ENCODE measurements around the gene MYO3B. TPM values are rescaled to one million over a fixed set of nuclear protein-coding genes. Genes with fewer than 3 reads are reported as not detected.
"Not testable (repeated sequence)": the region's sequence is repeated elsewhere in the genome, so short reads cannot be mapped to it uniquely, and the experiment has no call there.

The MYO3B gene
- total RNA-seq, 1 donor from 2014 or later: 0.05 TPM

DNA sequence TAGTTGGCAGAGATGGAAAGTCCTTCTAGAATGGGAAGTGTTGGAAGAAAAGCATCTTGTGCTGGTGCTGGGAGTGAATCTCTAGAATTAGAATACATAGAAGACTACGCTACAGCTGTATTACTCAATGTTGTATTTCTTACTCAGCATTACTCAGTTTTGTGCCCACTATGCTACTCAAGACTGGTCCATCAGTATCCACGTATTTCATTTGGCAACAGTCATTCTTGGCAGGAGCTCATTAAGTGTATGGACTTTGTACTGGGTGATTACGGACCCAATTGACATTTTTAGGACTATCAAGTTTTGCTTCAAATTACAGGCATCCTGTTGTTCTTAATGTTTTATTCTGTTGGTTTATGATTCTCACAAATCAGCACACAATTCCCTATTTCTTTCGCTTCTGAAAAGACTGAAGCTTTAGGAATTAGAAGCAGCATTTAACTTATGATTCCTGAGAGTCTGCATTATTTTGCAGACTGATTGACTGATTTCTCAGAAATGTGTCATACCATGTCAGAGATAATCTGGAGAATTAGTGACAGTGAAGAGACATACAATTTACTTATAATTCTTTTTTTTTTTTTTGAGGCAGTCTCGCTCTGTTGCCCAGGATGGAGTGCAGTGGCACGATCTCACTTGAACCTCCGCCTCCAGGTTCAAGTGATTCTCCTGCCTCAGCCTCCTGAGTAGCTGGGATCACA, 136.9 kb downstream of the MYO3B start:
- DNase-seq (ENCODE audit: low spot score): no peak
- intact Hi-C loops (cut with DNase I): no loop called here

DNA sequence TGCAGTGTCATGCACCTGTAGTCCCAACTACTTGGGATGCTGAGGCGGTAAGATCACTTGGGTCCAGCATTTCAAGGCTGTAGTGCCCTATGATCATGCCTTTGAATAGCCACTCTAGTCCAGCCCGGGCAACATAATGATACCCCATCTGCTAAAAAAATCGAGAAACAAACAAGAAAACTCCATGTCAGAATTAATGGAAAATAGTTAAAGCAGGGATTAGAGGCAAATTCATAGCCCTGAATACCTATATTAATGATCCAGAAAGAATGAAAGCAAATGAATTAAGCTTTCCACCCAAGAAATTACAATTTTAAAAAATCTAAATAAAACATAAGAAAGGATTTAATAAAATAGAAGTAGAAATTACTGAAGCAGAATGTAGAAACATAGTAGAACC, 143.0 kb downstream of the MYO3B start:
- no peak for DNase-seq (ENCODE audit: low spot score)
- intact Hi-C loops (cut with DNase I): no loop called here

DNA sequence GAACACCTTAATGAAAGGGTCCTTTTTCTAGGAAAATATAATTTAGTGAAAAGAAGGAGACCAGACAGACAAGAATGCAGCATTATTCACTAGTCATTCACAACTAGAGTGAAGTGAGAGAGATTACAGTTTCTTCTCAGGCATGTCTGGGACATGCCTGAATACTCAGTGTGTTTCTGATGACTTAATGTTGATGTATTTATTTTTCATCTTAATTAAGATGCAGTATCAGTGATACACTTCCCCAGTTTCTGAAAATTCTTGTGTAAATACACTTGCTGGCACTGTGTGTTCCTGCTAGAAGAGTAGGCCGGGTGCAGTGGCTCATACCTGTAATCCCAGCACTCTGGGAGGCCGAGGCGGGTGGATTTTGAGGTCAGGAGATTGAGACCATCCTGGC, 143.6 kb downstream of the MYO3B start:
- no peak for DNase-seq (ENCODE audit: low spot score)
- intact Hi-C loops (cut with DNase I): no loop called here

DNA sequence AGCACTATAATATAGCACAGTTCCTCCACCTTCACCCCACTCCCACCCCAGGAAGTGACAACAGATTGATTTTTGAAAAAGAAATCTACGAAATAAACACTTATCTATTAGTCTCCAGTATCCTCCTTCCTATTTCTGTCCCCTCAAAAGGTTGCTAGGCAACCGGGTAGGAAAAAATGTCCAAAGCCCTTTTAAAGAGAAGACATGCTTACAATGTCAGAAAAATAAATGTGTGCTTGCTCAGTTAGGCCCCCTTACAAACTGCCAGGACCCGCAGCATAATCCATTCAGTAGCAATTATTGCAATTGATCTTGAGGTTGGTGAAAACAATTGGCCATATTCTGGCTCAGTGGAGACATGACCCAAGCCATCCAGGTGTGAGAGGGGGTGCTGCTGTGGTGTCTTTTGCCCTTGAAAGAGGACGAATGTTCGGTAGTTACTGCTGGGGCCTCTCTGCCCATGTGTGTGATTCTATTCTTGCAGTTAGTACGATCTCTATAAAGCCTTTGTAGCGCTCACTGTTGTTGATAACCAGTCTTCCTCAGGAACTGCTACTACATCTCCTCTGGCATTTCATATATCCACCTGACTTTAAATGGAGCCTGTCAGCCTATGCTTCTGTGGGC, 144.3 kb downstream of the MYO3B start:
- no peak for DNase-seq (ENCODE audit: low spot score)
- intact Hi-C loops (cut with DNase I): no loop called here

DNA sequence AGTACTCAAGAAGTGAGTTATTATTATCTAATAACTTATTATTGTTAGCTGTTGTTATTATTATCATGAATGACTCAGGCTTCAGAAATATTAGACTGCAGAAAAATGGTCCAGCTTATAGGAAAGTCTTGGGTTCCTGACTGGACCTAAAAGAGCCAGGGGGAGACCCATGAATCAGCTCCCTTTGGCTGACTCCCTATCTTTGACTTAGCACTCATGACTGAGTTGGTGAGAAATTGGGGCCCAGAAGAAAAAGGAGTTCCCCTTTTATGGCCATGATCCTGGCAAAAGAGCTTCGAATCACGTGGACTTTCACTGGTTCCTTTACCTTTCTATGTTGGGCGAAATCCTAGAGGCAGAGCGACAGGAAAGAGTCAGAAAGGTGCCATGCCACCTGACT, 145.8 kb downstream of the MYO3B start:
- intact Hi-C loops (cut with DNase I): no loop called here
- DNase-seq (ENCODE audit: low spot score): no peak

DNA sequence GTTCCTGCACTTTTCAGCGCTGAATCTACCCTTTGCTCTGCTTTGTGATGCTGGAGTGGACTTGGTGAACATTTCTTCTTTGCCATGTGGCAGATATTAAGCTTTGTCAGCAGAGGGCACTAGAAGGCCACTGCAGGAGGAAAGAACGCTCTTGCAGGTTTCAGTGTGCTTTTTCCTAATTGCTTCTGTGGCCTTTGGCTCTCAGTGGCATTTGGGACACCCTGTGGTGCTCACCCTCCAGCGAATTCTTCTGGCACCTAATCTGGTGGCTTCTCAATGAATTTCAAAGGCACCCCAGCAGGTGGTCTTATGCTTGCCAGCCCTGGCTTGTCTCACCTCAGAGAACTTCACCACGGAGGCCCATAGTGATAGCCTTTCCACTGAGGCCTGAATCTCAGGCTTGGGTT, 146.7 kb downstream of the MYO3B start:
- intact Hi-C loops (cut with DNase I): no loop called here
- DNase-seq (ENCODE audit: low spot score): no peak

DNA sequence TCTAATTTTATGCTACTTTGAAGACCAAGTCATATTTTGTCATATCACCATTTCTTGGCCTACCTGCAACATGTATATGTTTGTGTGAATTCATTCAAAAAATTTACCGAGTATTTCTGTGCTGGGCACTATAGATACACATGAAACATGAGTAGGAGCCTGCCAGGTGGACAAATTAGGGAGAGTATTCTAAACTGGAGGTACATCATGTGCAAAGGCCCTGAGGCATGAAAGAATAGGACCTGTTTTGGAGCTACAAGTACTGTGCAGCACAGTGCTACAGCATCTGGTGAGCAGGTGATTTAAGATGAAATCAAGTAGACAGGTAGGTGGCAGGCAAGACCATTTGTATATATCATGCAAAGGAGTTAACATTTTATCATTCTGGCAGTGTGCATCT, 152.9 kb downstream of the MYO3B start:
- intact Hi-C loops (cut with DNase I): no loop called here
- no peak for DNase-seq (ENCODE audit: low spot score)

DNA sequence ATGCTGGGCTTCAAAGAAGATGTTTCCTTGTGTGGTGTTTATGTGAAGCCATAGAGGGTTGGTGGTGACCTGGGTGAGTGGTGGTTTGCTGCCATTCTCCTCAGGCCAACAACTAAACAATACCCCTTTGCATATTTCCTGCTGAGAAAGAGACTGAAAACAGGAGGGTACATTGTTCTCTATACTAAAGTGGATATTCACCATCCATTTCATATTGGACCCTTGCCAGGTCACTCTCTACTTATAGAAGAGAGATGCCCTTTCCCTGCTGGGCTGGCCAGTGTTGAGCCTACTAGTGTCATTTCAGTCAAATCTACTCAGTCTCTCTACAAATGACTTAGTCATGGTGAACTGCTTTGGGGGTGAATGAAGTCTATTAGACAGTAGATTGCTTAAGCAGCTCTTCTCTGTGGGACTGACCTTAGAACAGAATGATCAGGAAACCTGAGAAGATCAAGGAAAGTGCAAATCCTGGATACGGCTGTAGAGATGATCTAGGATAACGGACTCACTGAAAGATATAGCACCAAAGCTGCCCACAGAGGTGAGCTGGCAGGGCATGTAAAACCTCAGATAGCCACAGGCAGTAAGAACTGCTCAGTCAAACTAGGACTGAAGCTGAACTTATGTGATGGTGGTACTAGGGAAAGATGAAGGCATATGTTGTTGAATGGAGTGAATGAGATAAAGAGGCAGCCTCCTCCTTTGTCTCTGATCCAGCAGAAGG, 154.9 kb downstream of the MYO3B start:
- no peak for DNase-seq (ENCODE audit: low spot score)
- intact Hi-C loops (cut with DNase I): no loop called here

DNA sequence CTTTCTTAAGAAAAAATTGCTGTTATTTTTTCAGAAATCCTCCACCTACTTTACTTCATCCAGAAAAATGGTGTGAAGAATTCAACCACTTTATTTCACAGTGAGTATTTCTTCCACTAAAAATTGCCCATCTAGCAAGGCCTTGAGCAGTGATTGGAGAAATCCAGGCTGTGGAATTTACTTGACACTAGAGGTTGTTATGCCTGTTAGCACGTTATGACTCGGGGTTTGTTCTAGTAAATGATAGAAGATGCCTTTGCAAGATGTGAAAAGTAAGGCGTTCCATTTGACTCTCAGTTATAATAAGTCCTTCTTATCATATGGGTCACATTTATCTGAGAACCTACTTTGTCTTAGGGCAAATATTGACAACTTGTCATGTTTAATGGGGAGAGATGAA, 157.4 kb downstream of the MYO3B start:
- intact Hi-C loops (cut with DNase I): no loop called here

DNA sequence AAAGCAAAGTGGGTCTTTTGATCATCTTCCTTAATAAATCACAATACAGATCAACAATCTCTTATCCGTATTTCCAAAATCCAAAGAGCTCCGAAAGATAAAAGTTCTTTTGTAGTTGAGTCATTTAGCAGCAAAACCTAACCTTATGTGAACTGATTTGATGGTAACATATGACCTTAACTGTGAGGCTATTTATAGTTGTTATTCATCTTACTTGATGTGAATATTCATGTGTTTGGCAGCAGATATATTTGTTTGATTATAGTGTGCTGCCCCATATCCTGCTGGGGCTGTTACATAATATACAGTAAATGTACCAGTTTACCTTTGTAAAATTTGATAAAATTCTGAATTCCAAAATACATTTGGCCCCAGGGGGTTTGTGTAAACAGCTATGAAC, 158.5 kb downstream of the MYO3B start:
- intact Hi-C loops (cut with DNase I): no loop called here

More for the DNA sequence above, 157.4 kb downstream of the MYO3B start:
- DNase-seq (ENCODE audit: low spot score): no peak

DNA sequence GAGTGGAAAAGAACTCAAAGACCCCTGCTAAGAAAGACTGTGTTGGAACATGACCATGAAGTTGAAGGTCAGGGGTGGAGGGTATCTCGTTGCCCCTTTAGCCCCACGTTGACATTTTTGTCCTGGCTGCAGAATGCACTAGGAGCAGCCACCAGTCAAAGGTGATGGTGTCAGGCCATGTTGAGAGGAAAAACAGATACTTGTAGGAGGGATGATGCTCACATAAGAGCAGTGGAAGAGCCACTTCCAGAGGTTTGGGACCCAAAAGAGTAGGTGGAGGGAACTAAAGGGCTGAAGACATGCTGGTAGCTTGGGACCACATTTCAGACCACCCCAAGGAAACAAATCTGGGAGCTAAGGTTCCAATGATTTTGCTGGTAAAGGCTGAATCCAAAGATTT, 159.0 kb downstream of the MYO3B start:
- no peak for DNase-seq (ENCODE audit: low spot score)
- intact Hi-C loops (cut with DNase I): no loop called here

More for the DNA sequence above, 158.5 kb downstream of the MYO3B start:
- DNase-seq (ENCODE audit: low spot score): no peak

DNA sequence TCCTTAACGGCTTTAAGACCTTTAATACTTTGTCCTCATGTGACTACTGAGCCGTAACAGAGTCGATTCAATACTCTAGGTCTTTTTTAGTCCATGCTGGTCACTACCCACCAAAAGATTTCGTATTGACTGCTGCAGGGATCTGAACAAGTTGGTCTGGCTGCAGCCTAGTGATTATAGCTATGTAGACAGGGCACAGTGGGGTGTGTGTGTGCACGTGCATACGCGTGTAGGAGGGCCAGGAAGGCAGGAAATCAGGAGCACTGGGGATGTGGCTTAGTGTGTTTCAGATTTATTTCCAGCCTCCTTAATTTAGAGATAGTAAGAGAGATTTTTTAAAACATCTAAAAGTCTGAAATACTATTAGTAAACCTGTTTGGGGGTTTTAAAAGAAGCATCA, 161.4 kb downstream of the MYO3B start:
- DNase-seq (ENCODE audit: low spot score): no peak
- intact Hi-C loops (cut with DNase I): no loop called here

DNA sequence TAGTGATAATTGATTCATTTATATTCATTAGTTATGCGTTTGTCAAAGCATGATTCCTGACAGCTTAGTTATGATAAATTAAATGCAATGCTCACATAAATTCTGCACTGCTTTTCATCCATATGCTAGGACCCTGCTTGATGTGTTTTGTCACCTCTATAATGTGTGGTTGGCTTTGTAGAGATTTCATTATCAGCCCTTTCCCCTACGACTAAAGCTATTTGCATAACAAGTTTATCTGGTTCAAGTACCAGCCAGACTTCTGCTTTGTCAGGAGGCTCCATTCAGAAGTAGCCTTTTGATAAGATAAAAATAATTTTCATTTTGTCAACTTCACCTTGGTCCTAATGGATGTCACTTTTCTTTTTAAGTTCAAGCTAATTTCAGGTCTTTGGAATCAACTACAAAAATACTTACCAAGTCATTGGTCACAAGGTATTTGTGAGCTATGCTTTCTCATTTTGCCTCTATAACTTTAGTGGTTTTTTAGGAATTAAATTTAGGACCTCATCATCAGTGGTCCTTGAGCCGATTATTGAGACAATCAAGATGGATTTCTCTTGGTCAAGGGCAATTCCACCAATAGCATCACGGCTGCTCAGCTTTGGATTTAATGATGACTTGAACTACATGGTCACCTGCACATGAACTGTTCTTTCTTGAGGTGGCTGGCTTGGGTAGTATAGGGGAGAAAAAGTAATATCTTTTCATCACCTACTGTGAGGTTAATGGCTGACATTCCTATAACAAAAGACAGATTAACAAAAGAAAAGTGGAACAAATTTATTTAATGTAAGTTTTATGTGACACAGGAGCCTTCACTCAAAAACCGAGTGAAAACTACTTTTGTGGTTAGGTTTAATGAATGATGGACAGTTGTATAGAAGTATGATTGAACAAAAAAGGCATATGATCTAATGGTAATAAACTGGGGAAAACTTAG, 162.1 kb downstream of the MYO3B start:
- DNase-seq (ENCODE audit: low spot score): no peak
- intact Hi-C loops (cut with DNase I): no loop called here

DNA sequence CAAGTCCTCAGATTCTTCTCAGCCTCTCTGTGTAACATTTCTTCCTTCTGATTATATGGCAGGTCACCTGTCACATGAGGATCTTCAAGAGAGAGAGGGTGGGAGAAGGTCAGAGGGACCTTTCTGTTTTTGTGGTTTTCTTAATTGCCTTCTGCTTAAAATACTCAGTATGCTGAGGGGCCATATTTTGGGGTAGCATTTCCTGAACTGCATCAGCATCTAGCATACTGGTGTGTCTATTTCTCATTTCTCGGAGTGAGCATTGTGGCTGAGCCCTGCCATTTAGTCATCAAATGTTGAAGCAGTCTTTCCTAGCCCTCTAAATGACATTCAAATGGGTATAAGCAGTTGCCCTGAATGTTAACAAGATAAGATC, 162.7 kb downstream of the MYO3B start:
- intact Hi-C loops (cut with DNase I): no loop called here
- DNase-seq (ENCODE audit: low spot score): no peak

DNA sequence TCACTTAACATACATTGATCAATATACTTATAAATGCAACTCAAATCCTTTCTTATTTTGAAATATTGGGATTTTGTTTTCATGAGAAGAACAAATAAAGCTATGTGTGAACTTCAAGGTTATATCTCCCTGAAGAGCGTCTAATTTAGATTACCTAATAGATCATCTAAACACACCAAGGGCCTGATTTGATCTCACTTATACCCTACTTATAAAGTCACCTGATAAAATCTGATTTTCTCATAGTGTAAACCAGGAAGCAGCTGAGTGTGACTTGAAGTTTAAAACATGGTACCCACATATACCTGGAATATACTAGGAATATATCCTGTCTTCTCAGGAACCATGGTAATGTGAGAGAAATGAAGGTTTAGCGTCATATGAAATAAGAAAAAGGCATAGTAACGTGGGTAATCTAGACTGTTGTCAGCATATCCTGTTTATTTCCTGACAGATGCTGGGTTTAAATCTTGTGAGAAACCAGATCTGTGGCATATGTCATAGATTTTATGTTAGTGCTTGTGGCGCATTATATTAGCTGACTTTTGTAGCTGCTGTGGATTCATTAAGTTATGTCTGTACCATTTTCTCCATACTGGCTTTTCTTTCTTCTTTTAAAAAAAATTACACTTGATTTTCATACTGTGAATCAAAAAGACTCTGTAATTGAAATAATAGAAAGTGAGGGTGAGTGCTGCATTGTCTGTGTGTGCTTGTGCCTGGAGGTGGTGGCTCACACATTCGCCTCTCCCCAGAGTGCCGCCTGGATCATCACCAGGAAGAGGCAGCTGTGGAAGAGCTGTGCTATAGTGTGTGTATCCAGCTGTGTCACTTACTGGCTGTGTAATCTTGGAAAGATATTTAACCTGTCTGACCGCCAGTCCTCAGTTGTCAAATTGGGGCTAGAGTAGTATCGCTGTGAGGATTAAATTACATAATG, 164.0 kb downstream of the MYO3B start:
- no peak for DNase-seq (ENCODE audit: low spot score)
- intact Hi-C loops (cut with DNase I): no loop called here

DNA sequence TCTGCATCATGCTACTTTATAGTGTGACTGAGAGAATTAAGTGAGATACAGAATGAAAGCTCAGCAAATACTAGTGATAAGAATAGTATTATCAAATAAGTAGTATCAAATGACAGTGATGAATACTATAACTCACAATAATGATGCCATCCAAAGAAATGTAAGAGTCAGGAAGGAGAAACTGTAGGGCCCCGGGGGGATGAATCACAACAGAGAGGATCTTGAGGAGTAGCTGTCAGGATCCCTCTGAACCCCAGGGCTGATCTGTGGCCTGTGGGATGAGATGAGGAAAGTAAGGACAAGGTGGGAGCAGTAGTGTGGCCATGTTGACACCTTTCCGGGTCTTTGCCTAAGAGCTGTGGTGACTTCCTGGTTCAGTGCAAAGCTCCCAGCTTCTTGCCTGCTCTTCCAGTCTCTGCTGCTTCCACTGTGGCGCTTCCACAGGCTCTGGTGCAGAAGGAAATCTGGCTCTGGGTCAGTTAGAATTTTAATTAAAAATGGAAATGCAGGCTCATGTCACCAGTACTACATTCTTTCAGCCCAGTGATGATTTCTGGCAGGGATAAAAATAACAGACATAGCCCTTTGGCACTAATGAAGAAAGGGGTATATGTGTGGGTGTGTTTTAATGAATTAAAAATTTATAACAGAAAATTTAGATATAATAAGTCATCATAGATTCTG, 166.9 kb downstream of the MYO3B start:
- DNase-seq (ENCODE audit: low spot score): no peak
- intact Hi-C loops (cut with DNase I): no loop called here

DNA sequence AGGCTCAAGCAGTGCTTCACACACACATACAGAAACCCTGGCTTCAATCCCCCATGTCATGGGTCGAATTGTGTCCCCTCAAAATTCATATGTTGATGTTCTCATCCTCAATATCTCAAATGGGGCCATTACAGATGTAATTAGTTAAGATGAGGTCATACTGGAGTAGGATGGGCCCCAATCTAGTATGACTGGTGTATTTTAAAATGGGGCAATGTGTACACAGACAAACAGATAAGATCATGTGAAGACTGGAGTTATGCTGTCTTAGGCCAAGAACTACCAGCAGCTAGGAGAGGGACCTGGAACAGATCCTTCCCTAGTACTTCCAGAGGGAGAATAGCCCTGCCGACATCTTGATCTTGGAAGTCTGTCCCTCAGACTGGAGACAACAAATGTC, 167.7 kb downstream of the MYO3B start:
- intact Hi-C loops (cut with DNase I): no loop called here
- no peak for DNase-seq (ENCODE audit: low spot score)

DNA sequence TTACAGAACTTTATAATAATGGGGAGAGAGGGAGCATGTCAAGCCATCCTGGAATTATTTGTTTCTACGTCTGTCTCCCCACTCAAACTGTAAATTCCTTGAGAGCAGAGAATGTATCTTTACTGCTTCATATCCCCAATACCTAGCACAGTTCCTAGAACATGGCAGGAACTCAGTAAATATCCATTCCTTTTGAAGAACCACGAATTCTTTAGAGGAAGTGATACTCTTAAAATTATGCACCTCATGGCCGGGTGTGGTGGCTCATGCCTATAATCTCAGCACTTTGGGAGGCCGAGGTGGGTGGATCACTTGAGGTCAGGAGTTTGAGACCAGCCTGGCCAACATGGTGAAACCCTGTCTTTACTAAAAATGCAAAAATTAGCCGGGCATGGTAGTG, 171.3 kb downstream of the MYO3B start:
- DNase-seq (ENCODE audit: low spot score); intact Hi-C loops (cut with DNase I): not testable (repeated sequence)
